Left colon (tissue), 2 donors: ENCODE data around the gene VTI1A. TPM values are rescaled to one million over a fixed set of nuclear protein-coding genes. Genes with fewer than 3 reads are reported as not detected.
"Not testable (repeated sequence)": the region's sequence is repeated elsewhere in the genome, so short reads cannot be mapped to it uniquely, and the experiment has no call there.

Experiments used
- ATAC-seq: fragments of 200-7000 bp; cut with Tn5 transposase; one replicate; pipeline ENCODE4 v1.9.1; 2020; ENCODE audit warnings: mild to moderate bottlenecking, moderate library complexity
- DNase-seq, 2 donors: peaks; one replicate each; pipeline ENCODE4 v3.0.0-alpha.2; 2020
- intact Hi-C, 2 donors: fragments of 100-400 bp; cut with DNase I in 1 of 2; cut with micrococcal nuclease in 1 of 2; formaldehyde crosslinking; loops; one replicate each; pipeline versions ENCODE4 v1.11.2 to v1.14.0; 2022; cut with DNase I, micrococcal nuclease
- total RNA-seq, 2 donors: library from RNA; stranded (reverse); fragmentation: NEBNext Ultra II Directional; extraction: Animal tissue kit (Norgen Biotek cat#: 25700); gene quantifications; one replicate each; pipeline ENCODE4 v1.2.1, GENCODE V29; 2021
- donor health status: DM: no; HTN: no; CAD: no.
- donor health status: DM: yes; HTN: yes; CAD: no.

Gene VTI1A
- total RNA-seq, 2 donors from 2014 or later, result 44.4 to 52.8 TPM

GRCh38 chr10:112492736-112493135, 45.7 kb downstream of the VTI1A start:
- ATAC-seq (peak; percentile 73), DNase-seq (no peak)
- intact Hi-C loops, result no loop called here

DNA sequence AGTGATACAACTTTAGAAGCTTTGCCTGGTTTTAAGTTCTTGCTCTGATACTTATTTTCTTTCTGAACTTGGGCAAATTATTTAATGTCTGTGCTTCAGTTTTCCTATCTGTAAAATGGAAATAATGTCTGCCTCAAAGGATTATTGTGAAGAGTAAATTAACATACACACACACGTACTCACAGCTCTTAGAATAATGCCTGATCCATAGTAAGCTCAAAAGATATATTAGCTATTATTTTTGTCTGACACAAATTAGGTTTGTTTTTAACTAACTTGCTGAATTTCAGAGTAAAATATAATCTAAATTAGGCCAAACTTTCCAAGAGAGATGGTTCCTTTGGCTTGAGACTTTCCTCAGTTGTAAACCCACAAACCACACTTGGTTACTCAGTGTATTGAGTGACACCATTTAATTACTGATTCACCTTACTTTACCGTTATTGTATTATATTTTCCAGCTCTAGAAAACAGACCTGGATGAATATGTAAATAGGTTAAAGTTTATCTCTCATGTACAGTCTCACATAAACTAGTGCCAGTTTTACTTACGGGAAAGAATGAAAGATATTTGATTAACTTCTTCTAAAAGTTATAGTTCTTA, 50.4 kb downstream of the VTI1A start:
- DNase-seq (no peak), ATAC-seq (no peak)
- intact Hi-C loops, result no loop called here

GRCh38 chr10:112498806-112499205, 51.8 kb downstream of the VTI1A start:
- intact Hi-C loops, result no loop called here
- no peak for DNase-seq
- no peak for ATAC-seq

GRCh38 chr10:112499985-112500384, 53.0 kb downstream of the VTI1A start:
- DNase-seq, ATAC-seq, intact Hi-C loops: not testable (repeated sequence)

DNA sequence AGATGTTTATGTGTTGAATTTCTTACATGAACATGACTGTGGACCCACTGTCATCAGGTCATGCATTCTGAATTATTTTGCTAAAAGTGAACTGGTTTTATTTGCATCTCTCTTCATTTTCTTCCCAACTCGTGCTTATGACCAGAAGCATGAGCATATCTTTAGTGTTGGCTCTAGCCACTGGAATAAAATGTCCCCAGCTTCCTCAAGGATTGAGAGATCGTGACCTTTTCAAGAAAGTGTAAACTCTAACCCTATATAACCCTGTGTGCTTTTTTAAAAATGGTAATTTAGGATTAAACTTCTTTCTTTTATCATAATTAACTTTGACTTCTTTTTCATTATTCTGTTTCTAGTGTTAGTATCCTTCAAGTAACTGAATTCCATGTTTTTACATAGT, 55.5 kb downstream of the VTI1A start:
- DNase-seq (no peak), ATAC-seq (no peak)
- intact Hi-C loops, result no loop called here

- ATAC-seq (no peak), DNase-seq (no peak)
- intact Hi-C loops, result no loop called here
Observed at GRCh38 chr10:112503643-112504042, 56.6 kb downstream of the VTI1A start.

- intact Hi-C loops, result no loop called here
- ATAC-seq (no peak), DNase-seq (no peak)
Observed at GRCh38 chr10:112507046-112507445, 60.0 kb downstream of the VTI1A start.

- no peak for DNase-seq
- peak; percentile 75 for ATAC-seq
- intact Hi-C loops, result no loop called here
Observed at GRCh38 chr10:112507988-112508387, 61.0 kb downstream of the VTI1A start.

GRCh38 chr10:112509558-112510291, 62.7 kb downstream of the VTI1A start:
- ATAC-seq, result no peak
- DNase-seq, result no peak
- intact Hi-C loops, result no loop called here

DNA sequence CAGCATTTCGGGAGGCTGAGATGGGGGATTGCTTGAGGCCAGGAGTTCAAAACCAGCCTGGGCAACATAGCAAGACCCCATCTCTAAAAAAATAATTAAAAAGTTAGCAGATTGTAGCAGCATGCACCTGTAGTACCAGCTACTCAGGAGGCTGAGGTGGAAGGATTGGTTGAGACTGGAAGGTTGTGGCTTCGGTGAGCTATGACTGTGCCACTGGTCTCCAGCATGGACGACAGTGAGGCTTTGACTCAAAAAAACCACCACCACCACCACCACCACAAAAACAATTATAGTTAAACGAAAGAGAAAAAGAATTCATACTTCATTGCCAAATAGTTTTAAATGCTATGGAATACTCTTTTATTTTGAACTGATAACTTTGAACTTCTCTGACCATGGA, 63.4 kb downstream of the VTI1A start:
- ATAC-seq (no peak), DNase-seq (no peak)
- intact Hi-C loops, result no loop called here

- no peak for ATAC-seq
- intact Hi-C loops, result no loop called here
- DNase-seq, result no peak
Observed at GRCh38 chr10:112512294-112512693, 65.3 kb downstream of the VTI1A start.

- intact Hi-C loops, result no loop called here
- ATAC-seq, result no peak
- DNase-seq, result no peak
Observed at GRCh38 chr10:112515126-112515525, 68.1 kb downstream of the VTI1A start.

DNA sequence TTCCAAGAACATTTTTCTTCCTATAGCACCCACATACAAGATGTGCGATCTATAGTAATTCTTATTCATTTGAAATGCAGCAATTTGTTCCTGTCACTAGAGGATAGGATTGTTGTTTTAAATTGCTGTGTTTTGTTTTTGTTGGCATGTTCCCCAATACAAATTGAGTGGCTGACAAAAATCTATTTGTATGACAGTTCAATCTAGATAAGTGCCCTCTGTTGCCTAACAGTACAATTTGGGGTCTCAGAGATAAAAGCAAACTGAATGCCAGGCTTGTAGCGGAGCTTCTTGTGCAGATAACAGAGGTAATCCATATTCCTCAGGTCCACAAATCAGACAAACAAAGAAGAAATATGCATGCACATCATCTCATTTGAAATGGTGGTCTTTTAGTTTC, 68.8 kb downstream of the VTI1A start:
- ATAC-seq (no peak), DNase-seq (no peak)
- intact Hi-C loops, result no loop called here

DNA sequence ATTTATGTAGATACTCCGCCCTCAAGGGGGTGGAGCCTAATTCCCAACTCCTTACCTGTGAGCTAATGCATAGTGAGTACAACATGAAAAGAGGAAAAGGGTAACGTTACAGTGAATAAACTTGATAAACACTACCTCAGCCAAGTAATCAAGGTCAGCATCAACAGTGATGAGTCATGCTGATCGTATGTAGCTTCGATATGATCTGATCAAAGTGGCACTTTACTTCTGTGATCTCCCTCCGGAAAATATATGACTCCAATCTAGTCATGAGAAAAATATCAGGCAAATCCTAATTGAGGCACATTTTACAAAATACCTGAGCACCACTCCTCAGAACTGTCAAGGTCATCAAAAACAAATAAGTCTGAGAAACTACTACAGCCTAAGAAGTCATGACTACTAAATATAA, 70.4 kb downstream of the VTI1A start:
- ATAC-seq (peak; percentile 8), DNase-seq (no peak)
- intact Hi-C loops, result no loop called here

DNA sequence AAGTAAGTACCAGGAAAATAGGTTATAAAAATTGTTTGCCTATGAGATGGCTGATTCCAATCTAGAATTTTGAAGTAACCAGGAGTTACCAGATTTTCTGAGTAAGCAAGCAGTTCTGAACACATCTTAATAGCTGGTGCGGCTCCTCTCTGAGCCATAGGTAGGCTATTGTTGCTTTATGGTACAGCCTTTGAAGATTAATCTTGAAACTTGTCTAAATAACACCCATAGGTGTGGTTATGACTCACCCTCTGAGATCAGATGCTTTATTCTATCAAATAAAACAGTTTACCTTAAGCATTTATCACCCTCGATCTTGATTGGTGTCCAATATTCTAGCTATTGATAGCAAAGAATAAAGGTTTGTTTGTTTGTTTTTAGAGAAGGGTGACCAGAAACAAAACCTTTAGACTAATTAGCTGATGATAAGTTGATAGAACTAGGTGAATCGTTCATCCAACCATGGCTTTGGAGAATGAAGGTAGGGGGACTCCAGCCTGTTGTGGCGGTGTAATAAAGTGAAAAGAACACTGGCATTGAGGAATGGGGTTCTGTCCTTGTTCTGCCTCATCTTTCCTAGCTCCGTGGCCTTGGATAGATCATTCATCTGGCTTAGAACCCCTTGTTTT, 72.2 kb downstream of the VTI1A start:
- ATAC-seq (peak; percentile 96), DNase-seq (peak in 1 of 2 donors; percentile 47)
- intact Hi-C loops, result no loop called here

DNA sequence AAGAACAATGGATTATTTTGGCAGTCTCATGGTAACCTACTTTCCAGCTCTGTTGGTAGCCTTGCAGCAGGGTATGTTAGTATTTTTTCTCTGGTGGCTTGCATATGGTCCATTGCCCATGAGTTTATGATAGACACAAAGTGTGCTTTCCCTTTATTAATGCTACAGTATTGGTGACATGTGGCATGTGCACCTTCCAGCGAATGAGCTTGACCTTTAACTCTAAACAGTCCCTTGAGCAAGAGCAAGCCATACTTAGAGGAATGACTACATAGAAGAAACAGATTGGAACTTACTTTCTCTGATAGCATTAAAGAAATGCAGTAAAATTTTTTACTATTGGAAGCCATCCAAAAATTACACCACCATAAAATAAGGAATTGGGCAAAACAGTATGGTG, 73.9 kb downstream of the VTI1A start:
- ATAC-seq (no peak), DNase-seq (no peak)
- intact Hi-C loops, result no loop called here

- no peak for DNase-seq
- ATAC-seq, result no peak
- intact Hi-C loops, result no loop called here
Observed at GRCh38 chr10:112524641-112525040, 77.6 kb downstream of the VTI1A start.

DNA sequence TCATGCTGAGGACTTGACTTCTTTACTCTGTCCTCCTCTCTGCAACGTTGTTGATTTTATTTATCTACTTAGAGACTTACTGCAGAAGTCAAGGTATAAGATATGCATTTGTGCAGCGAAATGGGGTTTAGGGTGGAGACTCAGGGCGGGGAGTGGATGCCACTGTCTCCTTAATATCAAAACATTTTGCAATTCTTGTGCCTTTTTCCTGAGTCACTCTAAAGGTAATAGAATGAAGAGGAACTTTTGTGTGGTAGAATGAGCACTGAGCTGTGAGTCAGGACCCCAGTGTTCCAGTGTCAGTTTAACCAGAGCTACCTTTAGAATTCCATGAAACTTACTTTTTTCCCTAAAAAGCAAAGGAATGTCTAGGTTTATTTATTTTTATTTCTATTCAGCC, 78.2 kb downstream of the VTI1A start:
- ATAC-seq, result no peak
- intact Hi-C loops, result no loop called here

DNA sequence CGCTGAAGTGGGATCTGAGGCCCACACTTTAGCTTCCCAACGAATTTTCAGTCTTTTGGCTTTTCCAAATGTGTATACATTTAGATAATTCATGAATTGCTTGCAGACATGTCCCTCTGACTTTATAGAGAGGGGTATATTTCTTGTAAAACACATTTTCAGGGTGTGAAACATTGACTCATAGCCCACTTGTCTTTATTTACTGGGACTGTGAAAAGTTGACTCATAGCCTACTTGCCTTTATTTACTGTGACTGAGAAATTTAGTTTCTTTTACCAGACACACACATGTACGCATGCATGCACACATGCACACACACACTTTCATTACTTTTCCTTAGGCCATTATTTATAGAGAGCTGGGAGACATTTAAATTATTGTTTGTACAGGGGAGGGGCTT, 79.1 kb downstream of the VTI1A start:
- no peak for DNase-seq
- intact Hi-C loops, result no loop called here
- ATAC-seq, result no peak

More for the DNA sequence above, 78.2 kb downstream of the VTI1A start:
- no peak for DNase-seq

DNA sequence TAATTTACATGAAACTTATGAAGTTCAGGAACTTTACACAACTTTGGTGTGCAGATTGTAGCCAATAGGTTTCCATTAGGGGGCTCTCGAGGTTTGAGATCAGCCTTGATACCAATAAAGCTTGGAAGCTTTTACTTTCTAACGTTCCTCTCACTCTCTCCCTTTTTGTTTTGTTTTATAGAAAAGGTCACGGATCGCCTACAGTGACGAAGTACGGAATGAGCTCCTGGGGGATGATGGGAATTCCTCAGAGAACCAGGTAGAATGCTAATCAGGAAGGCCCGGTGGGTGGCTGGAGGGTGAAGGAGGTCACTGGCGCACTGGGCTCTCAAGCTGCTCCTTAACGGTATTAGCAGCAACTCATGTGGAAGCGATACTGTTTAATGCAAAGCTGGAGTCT, 79.9 kb downstream of the VTI1A start:
- intact Hi-C loops, result no loop called here
- no peak for DNase-seq
- no peak for ATAC-seq
